Fibroblast of mammary gland (primary cell): ENCODE results near the gene ACOT7.

Experiments
- DNase-seq: peaks from one replicate; pipeline ENCODE4 v3.0.0-alpha.2; 2010; ENCODE audit warnings: low read depth
- H3K4me3 ChIP-seq: 2 replicates; pipeline ENCODE4 v1.5.1; 2011; ENCODE audit warnings: low read depth, mild to moderate bottlenecking, low read length, moderate library complexity; ENCODE audit not compliant: control insufficient read depth
- CTCF ChIP-seq: conservative IDR thresholded peaks from 2 replicates; pipeline ENCODE4 v1.5.1; 2011; ENCODE audit warnings: low read depth, low read length, inconsistent platforms; ENCODE audit not compliant: control insufficient read depth, insufficient read depth

ACOT7 gene

GRCh38 chr1:6267686-6268322 lies 125.8 kb downstream of the ACOT7 start:
- DNase-seq, result peak; percentile 71
- TF ChIP-seq CTCF, result no peak
- H3K4me3 ChIP-seq, result no peak overlapping the region

- no peak for TF ChIP-seq CTCF
- H3K4me3 ChIP-seq, result no peak overlapping the region
- DNase-seq, result no peak
These were observed 126.9 kb downstream of the ACOT7 start for GRCh38 chr1:6266641-6267040.

GRCh38 chr1:6265151-6265550 lies 128.4 kb downstream of the ACOT7 start:
- DNase-seq, result no peak
- TF ChIP-seq CTCF, result no peak
- H3K4me3 ChIP-seq, result no peak overlapping the region

GRCh38 chr1:6263716-6264115 lies 129.9 kb downstream of the ACOT7 start:
- H3K4me3 ChIP-seq, result no peak overlapping the region

GRCh38 chr1:6262555-6263420 lies 130.8 kb downstream of the ACOT7 start:
- DNase-seq, result peak; percentile 65
- no peak for TF ChIP-seq CTCF
- H3K4me3 ChIP-seq, result no peak overlapping the region

More at GRCh38 chr1:6263716-6264115, 129.9 kb downstream of the ACOT7 start:
- no peak for TF ChIP-seq CTCF
- peak; percentile 24 for DNase-seq

- no peak for TF ChIP-seq CTCF
- no peak for DNase-seq
- peak overlapping the region; percentile 33 for H3K4me3 ChIP-seq
These were observed 132.0 kb downstream of the ACOT7 start for GRCh38 chr1:6261615-6261995.
